ENCODE results near the gene ZNF750. TPM values are rescaled to one million over a fixed set of nuclear protein-coding genes. Genes with fewer than 3 reads are reported as not detected.

The ZNF750 gene
- total RNA-seq: not detected

DNA sequence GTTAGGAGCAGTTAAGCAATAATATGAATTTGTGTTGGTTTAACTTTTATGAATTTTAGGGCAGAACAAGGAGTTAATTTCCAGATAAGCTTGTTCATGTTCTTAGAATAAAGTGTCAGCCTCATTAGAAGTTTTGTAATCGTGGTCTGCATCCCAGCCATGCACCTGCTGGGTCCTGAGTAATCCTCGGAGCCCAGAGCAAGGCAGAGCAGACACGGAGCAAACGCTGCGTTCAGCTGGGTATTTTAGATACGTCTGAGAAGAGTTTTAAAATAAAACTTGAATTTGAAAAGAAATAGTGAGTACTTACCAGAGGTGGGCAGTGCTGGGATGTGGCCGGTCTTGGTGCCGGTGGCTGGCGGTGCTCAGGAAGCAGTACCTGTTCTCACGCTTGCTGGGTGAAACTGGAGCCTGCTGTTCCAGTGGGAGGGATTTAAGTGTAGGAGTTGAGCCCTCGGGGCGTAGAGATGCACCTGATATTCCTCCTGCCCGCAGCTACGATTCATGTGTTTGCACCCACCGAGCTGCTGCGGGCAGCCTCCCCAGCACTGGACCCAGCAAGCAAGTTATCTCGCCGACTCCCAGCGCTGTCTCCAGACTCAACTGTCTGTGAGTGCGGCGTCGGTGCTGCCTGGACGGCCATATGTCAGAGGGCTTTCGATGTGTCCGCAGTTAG is at the start of gene ZNF750:
Gene ZNF750, minus strand, starts transcription at position 406 of the 676 bp plus-strand sequence. CDS start 7,568 bp downstream, outside the sequence.

Other genes starting within 250 kb of the ZNF750 start
- 10 to 100 TPM; 37.5 to 37.8 TPM for gene WDR45B, start 191.6 kb downstream of the ZNF750 start, total RNA-seq
- gene RAB40B, start 141.3 kb downstream of the ZNF750 start, total RNA-seq: 1 to 10 TPM; 2.0 to 2.6 TPM
- 10 to 100 TPM; 31.5 to 32.3 TPM for gene FN3KRP, start 123.3 kb downstream of the ZNF750 start, total RNA-seq
- 1 to 10 TPM; 4.7 to 5.9 TPM for gene FN3K, start 104.4 kb downstream of the ZNF750 start, total RNA-seq
- 100 to 1,000 TPM; 161 to 174 TPM for gene TBCD, start 88.0 kb downstream of the ZNF750 start, total RNA-seq
- gene METRNL, start 239.6 kb upstream of the ZNF750 start, total RNA-seq: 1 to 10 TPM; 3.1 to 3.8 TPM

Data from activated naive CD4-positive, alpha-beta T cell treated with anti-CD3 and anti-CD28 coated beads, Interleukin-2, amount 10 ng/mL, durations not matched to agents 5 hours and 36 hours (primary cell).